Stimulated activated CD4-positive, alpha-beta T cell treated with anti-CD3 and anti-CD28 coated beads, Interleukin-2, amount 100 ng/mL, for 4 hours (primary cell): ENCODE results near the gene LRRC4C.

Experiments
- DNase-seq: peaks from one replicate; pipeline ENCODE4 v3.0.0-alpha.2; 2020; ENCODE audit warnings: low read depth

Gene LRRC4C

GRCh38 chr11:40445391-40445790 lies 1014.1 kb downstream of the LRRC4C start:
- DNase-seq, result no peak

- no peak for DNase-seq
These were observed 1015.3 kb downstream of the LRRC4C start for GRCh38 chr11:40444151-40444550.

GRCh38 chr11:40435344-40435743 lies 1024.1 kb downstream of the LRRC4C start:
- DNase-seq, result no peak

- no peak for DNase-seq
These were observed 1024.5 kb downstream of the LRRC4C start for GRCh38 chr11:40434926-40435325.

- no peak for DNase-seq
These were observed 1027.1 kb downstream of the LRRC4C start for GRCh38 chr11:40432358-40432757.

GRCh38 chr11:40425168-40425567 lies 1034.3 kb downstream of the LRRC4C start:
- DNase-seq, result no peak

GRCh38 chr11:40421208-40421981 lies 1038.1 kb downstream of the LRRC4C start:
- DNase-seq, result no peak

- no peak for DNase-seq
These were observed 1041.8 kb downstream of the LRRC4C start for GRCh38 chr11:40417627-40418026.

GRCh38 chr11:40407355-40407754 lies 1052.1 kb downstream of the LRRC4C start:
- no peak for DNase-seq

GRCh38 chr11:40405614-40406013 lies 1053.8 kb downstream of the LRRC4C start:
- no peak for DNase-seq

- DNase-seq, result no peak
These were observed 1056.1 kb downstream of the LRRC4C start for GRCh38 chr11:40403321-40403720.

GRCh38 chr11:40401132-40401853 lies 1058.2 kb downstream of the LRRC4C start:
- no peak for DNase-seq

GRCh38 chr11:40397141-40397540 lies 1062.3 kb downstream of the LRRC4C start:
- no peak for DNase-seq

GRCh38 chr11:40393511-40393910 lies 1065.9 kb downstream of the LRRC4C start:
- DNase-seq, result no peak

GRCh38 chr11:40391679-40392078 lies 1067.8 kb downstream of the LRRC4C start:
- DNase-seq, result no peak

- DNase-seq, result no peak
These were observed 1071.2 kb downstream of the LRRC4C start for GRCh38 chr11:40388097-40388818.

GRCh38 chr11:40387240-40387980 lies 1072.0 kb downstream of the LRRC4C start:
- DNase-seq, result no peak

GRCh38 chr11:40384991-40385390 lies 1074.5 kb downstream of the LRRC4C start:
- DNase-seq, result no peak

- no peak for DNase-seq
These were observed 1078.0 kb downstream of the LRRC4C start for GRCh38 chr11:40381481-40381880.

GRCh38 chr11:40380835-40381234 lies 1078.6 kb downstream of the LRRC4C start:
- no peak for DNase-seq

- no peak for DNase-seq
These were observed 1083.1 kb downstream of the LRRC4C start for GRCh38 chr11:40376331-40376730.
